Measurements from ENCODE around the gene GRM6. TPM values are rescaled to one million over a fixed set of nuclear protein-coding genes. Genes with fewer than 3 reads are reported as not detected.
A peak's percentile ranks its signal among the peaks of the same experiment; 100 is the strongest.

Gene GRM6
- total RNA-seq, 1 donor from 2014 or later, result not detected

DNA sequence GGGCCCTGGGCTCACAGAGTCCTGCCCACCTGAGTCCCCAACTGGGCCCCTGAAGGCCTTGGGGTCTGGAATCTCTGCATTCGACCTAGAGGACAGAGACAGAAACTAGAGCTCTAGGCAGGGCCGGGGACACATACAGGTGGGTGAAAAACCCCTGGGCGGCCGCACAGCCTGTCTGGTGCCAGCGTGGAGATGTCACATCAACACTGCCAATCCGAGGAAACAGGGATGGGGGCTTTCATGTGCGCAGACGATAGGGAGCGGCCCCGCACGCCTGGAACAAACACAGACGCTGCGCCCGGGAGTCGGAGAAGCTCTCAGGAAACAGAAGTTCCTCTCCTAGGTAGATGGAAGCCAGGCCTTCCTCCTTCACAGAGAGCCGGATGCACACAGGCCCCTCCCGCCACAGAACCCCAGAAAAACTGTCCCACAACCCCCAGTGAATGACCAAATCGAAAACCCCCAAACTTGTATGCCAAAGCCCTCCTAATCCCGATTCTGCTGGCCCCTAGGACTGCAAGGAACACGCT is 1.8 kb downstream of the GRM6 start:
- Mint-ChIP-seq H3K27ac (no peak overlapping the region), H3K4me3 (peak overlapping the region; percentile 51), H3K9me3 (no peaks in the 10 kb centered on the region), H3K36me3 (no peaks in the 10 kb centered on the region), H3K27me3 (peaks cover 60% of the 10 kb centered on the region), H3K4me1 (ENCODE audit: unreplicated experiment) (no peaks in the 10 kb centered on the region)
- TF ChIP-seq, protein P1, sequence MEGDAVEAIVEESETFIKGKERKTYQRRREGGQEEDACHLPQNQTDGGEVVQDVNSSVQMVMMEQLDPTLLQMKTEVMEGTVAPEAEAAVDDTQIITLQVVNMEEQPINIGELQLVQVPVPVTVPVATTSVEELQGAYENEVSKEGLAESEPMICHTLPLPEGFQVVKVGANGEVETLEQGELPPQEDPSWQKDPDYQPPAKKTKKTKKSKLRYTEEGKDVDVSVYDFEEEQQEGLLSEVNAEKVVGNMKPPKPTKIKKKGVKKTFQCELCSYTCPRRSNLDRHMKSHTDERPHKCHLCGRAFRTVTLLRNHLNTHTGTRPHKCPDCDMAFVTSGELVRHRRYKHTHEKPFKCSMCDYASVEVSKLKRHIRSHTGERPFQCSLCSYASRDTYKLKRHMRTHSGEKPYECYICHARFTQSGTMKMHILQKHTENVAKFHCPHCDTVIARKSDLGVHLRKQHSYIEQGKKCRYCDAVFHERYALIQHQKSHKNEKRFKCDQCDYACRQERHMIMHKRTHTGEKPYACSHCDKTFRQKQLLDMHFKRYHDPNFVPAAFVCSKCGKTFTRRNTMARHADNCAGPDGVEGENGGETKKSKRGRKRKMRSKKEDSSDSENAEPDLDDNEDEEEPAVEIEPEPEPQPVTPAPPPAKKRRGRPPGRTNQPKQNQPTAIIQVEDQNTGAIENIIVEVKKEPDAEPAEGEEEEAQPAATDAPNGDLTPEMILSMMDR (conservative IDR thresholded peaks at IDR 0.05), result no peak
- no peak for DNase-seq (ENCODE audit: extremely low spot score, unreplicated experiment)

DNA sequence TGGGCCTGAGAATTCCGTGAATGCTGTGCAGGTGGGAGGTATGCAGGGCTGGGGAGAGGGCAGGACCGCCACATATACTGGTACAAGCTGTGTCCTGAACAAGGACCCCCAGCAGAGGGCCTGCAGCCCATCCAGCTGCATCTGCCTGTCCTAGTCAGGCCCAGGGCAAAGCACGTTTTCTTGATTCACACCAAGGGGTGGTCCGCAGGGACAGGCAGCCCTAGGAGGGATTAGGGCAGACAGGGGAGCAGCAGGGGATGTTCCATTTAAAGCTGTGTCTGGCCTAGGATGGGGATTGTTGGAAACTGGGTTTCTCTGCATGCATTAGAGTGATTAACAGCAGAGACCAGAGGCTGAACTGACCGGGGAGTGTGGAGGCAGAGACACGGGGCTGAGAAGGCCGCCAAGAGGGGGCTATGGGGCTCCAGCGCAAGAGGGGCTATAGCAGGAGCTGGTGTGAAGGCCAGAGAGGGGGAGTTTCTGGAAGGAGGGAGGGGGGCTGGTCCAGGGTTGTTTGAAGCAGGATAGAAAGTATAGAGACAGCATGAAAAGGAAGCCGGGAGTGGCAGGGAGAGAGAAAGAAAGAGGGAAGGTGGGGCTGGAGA is 2.7 kb downstream of the GRM6 start:
- TF ChIP-seq, protein P1 (conservative IDR thresholded peaks at IDR 0.05), result no peak
- H3K36me3 Mint-ChIP-seq, result no peaks in the 10 kb centered on the region
- no peak for DNase-seq (ENCODE audit: extremely low spot score, unreplicated experiment)
- peaks cover 51% of the 10 kb centered on the region for H3K27me3 Mint-ChIP-seq
- no peak overlapping the region for H3K27ac Mint-ChIP-seq
- H3K4me1 Mint-ChIP-seq (ENCODE audit: unreplicated experiment), result no peaks in the 10 kb centered on the region
- H3K4me3 Mint-ChIP-seq, result peak overlapping the region; percentile 44
- no peaks in the 10 kb centered on the region for H3K9me3 Mint-ChIP-seq

DNA sequence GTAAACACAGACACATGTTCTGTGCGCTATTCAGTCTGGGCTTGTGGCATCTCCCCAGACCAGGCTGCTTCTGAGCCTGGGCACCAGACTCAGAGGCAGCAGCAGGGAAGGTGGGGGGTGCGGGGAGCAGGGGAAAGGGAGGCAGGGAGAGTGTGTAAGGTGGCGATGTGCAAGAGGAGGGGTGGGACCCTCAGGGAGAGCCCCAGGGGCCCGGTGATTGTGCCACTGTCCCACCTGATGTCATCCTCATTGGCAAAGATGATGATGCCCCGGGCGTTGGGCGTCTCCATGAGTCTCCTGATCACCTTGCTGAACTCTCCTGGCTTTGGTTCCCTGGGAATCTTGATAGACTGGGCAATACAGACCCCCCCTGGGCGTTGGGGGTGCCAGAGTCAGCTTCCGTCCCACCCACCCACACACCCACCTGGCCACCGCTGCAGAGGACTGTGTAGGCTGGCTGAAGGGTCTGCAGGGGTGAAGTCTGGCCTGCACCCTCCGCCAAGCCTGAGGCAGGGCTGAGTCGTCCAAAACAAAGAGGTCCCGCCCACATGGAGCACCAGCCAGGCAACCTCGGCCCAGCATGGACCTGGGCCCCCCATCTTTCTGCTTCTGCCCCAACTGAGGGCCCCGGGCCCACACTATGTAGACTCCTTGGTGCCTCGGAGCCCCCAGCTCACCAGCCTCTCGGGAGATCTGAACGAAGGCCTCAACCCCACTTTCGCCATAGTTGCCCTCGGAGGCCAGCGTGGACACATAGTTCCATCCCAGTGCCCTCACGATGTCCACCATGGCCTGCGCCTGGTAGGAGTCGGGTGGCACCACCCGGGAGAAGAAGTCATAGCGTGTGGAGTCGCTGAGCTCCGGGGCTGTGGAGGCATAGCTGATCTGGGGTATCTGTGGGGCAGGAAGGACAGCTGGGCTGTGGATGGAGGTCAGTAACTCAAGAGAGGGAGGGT is 3.7 kb downstream of the GRM6 start:
- peak; percentile 49 for DNase-seq (ENCODE audit: extremely low spot score, unreplicated experiment)
- no peak overlapping the region for H3K4me3 Mint-ChIP-seq
- peaks cover 42% of the 10 kb centered on the region for H3K27me3 Mint-ChIP-seq
- H3K36me3 Mint-ChIP-seq, result no peaks in the 10 kb centered on the region
- H3K4me1 Mint-ChIP-seq (ENCODE audit: unreplicated experiment), result no peaks in the 10 kb centered on the region
- no peak overlapping the region for H3K27ac Mint-ChIP-seq
- no peaks in the 10 kb centered on the region for H3K9me3 Mint-ChIP-seq
- TF ChIP-seq, protein P1 (conservative IDR thresholded peaks at IDR 0.05), result no peak

DNA sequence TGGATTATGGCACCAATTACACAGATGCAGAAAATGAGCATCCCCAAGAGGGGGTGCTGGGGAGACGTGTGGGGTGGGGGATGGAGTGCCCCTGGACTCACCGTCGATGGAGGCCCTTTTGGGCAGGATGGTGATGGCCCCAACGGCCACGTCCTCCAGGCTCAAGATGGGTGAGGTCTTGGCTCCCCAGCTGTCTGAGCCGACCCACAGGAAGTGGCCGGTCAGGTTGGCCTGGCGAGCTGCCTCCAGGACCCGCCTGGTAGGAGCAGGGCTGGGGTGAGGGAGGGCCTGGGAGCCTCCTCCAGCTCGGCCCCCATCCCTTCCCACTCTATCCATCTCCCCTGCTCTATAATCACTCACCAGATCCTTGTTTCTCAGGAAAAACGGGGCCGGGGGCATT is 4.6 kb downstream of the GRM6 start:
- H3K9me3 Mint-ChIP-seq, result no peaks in the 10 kb centered on the region
- no peak for DNase-seq (ENCODE audit: extremely low spot score, unreplicated experiment)
- H3K4me1 Mint-ChIP-seq (ENCODE audit: unreplicated experiment), result no peaks in the 10 kb centered on the region
- H3K27me3 Mint-ChIP-seq, result peaks cover 32% of the 10 kb centered on the region
- TF ChIP-seq, protein P1 (conservative IDR thresholded peaks at IDR 0.05), result no peak
- H3K27ac Mint-ChIP-seq, result no peak overlapping the region
- no peak overlapping the region for H3K4me3 Mint-ChIP-seq
- no peaks in the 10 kb centered on the region for H3K36me3 Mint-ChIP-seq

DNA sequence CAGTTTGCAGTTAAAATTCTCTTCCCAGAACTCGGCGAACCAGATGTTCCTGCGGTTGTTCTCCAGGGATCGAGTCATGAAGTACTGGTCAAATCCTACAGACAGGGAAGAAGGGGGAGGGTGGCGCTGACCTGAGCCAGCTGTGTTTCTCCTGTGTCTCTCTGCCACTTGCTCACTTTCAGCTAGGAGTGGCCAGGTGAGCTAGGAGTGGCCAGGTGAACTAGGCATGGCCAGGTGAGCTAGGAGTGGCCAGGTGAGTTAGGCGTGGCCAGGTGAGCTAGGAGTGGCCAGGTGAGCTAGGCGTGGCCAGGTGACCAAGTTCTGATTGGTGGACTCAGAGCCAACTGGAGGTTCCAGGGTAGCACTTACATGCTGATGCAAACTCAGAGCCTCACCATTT is 5.8 kb downstream of the GRM6 start:
- TF ChIP-seq, protein P1 (conservative IDR thresholded peaks at IDR 0.05), result no peak
- Mint-ChIP-seq H3K4me3 (no peak overlapping the region), H3K4me1 (ENCODE audit: unreplicated experiment) (no peaks in the 10 kb centered on the region), H3K27ac (no peak overlapping the region), H3K36me3 (no peaks in the 10 kb centered on the region), H3K27me3 (peaks cover 27% of the 10 kb centered on the region), H3K9me3 (no peaks in the 10 kb centered on the region)
- no peak for DNase-seq (ENCODE audit: extremely low spot score, unreplicated experiment)
